Activated CD4-positive, CD25-positive, alpha-beta regulatory T cell treated with anti-CD3 and anti-CD28 coated beads, Interleukin-2, amount 50 U/mL, for 72 hours (primary cell): Measurements from ENCODE around the gene TNIK.

ENCODE experiments used
- DNase-seq: peaks from one replicate; pipeline ENCODE4 v3.0.0; 2021

The TNIK gene

DNA sequence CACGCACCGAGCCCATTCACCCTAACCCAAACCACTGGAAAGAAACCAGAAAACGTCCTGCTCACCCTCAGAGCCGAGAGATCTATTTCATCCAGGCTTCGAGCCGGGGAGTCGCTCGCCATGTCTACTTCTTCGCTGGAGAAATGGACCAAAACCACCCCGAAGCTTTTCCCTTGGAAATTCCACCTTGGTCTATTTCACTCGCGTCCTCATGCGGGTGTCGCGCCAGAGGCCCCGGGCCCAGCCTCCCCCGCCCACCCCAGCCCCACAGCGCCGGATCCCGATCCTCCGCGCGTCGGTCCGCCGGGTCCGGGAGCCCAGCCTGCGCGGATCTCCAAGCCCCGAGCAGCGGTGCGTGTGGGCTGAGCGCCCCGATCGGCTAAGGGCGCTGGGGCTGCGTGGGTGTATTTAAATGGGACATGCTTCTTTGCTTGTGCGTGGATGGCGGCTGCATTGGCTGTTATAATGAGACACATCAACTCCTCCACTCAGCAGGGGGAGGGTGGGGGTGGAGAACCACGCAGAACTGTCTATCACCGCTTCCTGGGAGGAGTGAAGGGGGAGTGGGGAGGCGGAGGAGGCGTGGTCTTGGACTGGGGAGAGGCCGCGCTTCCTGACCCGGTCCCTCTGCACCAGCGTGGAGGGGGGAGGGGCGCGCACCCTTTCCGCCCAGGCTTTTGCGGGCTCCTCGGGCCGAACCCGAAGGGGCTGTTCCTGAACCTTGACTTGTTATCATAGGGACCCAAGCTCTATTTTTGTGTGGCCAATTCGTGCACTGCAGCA lies at the start of gene TNIK:
Gene TNIK, minus strand, starts transcription at position 464 of the 783 bp plus-strand sequence. Its CDS starts 342 bp downstream, at position 122.
- peak; percentile 90 for DNase-seq

DNA sequence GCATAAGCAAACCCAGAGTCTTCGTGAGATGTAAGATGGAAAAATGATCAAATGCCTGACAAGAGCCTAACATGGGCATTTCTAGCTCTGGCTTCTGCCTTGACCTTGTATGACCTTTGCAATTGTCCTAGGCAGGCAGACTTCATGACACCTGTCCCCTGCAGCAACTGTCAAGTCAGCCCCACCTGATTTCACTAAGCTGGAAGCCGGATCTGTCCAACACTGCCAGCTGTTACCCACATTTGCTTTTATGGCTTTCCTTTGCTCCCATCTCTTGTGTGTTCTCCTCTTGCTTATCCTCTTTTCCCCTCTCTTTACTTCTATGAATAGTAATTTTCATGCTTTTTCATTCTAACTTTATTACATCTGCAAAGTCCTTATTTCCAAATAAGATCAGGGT lies 48.5 kb upstream of the TNIK start:
- no peak for DNase-seq

DNA sequence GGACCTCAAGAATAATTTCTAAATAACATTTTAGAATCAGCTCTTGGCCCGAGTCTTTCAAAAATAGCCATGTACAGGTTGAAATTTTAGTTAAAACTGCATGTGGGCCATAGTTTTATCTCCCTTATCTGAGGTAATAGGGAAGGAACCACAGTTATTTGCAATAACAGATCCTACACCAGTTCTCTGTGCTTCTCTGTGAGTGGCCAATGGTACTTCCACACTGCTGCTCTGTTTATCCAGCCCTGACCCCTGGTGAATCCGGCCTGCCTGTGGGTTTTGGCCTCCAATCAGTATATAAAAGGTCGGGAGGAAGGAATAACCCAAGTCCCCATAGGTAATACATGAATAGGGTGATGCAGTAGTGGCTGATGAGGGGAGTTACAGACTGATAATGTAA lies 48.0 kb upstream of the TNIK start:
- DNase-seq: no peak

DNA sequence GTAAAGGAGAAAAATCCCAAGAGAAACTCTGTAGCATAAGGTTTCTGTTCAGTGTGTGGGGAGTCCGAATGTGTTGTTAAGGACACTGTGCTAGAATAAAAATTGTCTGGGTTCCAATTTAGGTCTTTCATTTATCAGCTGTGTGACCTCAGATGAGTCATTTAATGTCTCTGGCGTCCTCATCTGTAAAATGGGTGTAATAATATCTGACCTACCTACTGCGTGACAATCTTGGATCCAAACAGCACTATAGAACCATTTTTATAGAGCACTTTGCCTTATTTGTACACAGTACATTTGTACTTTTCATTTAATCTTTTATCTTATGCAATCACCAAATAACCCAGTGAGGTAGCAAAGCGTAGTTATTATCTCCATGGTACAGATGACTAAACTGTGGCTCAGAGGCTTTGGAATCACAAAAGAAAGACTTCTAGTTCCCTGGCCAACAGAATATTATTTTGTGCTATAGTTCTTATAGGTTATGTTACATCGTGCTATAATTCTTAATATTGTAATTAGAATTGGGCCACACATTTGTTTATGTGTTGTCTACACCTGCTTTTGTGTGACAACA lies 46.6 kb upstream of the TNIK start:
- DNase-seq: no peak

DNA sequence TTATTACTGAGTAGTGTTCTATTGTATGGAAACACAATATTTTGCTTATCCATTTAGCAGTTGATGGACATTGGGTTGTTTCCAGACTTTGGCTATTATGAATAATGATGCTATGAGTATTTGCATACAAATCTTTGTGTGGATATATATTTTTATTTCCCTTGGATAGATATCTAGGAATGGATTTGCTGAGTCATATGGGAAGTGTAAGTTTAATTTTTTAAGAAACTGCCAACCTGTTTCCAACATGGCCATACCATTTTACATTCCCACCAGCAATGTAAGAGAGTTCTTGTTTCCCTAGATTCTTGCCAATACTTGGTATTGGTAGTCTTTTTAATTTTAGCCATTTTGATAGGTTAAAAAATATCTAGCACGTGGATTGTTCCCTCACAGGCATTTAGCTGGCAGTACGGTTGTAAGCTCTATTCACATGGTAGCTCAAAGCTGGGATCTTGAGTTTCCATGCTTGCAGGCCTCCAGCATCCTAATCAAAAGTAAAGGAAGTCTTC lies 45.7 kb upstream of the TNIK start:
- no peak for DNase-seq

DNA sequence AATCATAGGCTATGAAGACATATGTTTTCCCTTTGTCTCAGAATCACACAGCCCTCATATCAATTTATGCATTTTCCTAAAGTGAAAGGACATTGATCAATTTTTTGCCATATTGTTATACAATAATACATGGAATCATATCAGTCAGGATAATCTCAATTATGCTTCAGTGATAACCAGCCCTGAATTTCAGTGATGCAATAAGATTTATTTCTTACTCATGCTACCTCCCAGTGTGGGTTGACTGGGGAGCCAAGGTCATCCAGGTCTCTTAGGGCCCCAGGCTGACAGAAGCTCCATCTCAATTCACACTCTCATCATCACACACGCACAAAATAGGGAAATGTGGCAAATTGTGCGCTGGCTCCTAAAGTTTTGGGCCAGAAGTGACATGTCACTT lies 44.2 kb upstream of the TNIK start:
- DNase-seq: no peak

DNA sequence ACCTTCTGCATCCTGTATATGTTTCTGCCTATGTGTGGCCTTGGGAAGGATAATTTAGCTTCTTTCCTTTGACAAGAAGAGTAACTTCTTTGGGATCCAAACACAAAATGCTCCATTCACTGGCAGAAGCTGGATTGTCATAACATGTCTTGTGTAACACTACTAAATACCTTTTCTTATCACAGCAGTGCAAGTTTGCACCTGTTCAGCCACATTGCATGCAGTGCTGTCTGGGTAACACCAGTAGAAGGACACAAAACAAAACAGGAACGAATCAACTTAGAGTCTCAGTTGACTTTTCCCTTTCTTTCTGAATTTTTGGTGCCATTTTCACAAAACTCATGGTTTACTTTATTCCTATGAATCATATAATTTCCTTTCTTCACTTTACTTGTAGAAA lies 43.6 kb upstream of the TNIK start:
- no peak for DNase-seq

DNA sequence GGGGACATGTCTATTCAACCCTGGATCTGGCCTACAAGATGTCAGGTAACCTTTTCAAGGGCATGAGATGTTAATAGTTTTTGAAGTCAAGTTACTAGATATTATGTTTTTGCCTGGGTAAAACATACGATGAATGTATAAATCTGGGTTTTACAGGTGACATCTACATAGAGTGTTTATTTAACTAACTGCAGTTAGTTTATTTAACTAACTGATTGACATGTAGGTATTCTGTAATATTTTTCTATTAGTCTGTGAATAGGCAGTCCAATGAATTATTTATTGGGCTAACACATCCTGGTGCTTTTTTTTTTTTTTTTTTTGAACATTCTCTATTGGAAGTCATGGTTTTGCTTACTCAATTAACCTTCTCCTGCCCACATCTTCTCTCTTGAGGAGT lies 38.7 kb upstream of the TNIK start:
- DNase-seq: no peak

DNA sequence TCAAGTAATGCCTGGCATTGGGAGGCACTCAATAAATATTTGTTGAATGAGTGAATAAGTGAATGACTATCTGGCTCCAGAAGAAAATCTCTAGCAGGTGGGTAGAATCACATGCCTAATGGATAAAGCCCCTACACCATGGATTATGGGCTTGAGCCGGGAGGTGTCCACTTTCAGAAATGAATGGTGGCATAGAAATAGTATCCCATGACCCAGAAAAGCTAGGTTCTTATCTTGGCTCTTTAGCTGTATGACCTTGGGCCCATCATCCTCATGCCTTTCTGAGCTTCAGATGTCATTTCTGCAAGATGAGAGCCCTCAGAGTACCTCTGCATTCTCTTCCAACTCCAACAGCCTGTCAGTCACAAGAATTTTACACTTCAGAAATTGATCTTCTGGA lies 37.3 kb upstream of the TNIK start:
- DNase-seq: no peak

DNA sequence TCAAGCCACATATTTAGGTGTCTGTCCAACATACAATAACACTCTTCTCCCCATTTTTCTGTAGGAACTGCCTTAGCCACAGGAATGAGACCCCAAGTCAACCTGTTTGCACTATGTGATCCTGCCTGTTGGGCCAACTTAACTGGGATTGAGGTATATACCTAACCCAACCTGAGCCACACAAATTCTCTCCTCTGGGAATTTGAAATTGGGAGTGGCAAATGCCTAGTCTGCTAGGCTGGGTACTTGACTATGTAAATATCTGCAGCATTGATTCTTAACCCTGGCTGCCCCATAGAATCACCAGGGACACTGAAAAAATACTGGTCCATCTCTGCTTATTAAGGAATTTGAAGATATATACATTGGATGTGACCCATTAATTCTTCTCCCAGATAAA lies 35.2 kb upstream of the TNIK start:
- DNase-seq: no peak

DNA sequence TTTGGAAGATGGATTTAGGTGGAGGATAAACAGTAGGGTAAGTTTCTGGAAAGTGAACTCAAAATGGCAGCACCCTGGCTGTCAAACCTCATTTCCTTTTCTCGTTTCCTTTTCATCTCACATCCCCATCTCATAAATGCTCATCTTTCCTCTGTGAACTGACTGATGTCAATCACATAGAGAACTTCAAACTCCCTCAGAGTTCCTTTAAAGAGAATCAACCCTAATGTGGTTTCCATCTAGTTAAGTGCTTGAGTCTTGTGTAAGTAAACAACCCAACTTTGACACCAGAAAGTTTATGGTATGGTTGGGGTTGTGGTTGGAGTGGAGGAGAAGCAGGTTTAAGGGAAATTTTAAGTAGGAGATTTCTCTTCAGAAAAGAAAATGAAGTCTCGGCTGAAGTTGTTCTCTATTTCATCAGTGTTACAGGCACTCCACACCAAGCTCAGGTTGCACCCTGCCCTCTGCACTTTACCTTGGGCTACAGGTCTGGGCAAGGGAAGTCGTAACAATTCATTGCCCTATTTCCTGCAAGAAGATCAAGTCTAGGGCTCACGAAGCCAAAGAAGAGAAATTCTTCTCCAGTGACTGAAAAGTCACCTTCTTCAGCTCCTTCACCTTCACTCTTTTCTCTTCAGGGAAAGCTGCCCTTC lies 34.4 kb upstream of the TNIK start:
- no peak for DNase-seq

DNA sequence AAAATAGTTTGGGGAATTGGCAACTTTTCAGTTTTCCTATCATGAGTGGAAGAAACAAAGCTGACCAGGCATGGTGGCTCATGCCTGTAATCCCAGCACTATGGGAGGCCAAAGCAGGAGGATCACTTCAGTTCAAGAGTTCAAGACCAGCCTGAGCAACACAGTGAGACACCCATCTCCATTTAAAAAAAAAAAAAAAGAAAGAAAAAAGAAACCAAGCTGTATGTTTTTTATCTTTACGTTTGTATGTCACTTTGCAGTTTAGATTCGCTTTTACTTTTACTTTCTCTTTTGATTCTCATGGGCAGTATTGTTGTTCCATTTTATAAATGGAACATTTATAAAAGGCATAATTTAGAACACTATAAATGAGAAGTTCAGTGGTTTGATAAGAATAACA lies 31.2 kb upstream of the TNIK start:
- no peak for DNase-seq

DNA sequence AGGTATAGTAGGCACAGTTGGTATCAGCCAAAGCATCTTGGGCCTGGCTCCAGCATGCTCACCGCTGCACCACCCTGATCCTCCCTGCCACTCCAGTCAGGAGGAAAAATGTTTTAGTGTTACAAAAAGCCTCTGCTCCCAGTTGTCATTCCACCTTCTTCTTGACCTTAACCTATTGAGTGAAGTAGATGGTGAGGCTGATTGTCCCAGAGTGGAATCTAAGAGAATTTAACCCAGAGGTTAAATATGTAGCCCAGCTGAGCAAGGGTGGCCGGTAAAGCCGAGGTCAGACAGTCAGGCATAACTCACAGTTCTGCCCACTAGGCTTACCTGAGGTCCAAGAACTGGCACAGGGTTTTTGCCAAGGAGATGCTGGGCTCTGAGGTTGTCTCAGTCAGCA lies 30.7 kb upstream of the TNIK start:
- DNase-seq: no peak

DNA sequence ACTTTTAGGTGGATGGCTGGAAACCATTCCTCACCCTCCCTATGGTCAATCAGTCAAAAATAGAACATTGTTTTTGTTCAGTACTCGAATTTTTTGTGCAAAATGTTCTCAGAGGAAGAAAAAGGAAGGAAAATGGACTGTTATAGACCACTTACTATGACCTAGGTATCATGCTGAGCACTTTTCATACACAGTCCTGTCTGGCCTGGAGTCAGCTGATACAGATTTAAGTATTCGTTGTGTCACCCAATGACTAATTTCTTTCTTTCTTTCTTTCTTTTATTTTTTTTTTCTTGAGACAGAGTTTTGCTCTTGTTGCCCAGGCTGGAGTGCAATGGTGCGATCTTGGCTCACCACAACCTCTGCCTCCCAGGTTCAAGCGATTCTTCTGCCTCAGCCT lies 29.1 kb upstream of the TNIK start:
- no peak for DNase-seq

DNA sequence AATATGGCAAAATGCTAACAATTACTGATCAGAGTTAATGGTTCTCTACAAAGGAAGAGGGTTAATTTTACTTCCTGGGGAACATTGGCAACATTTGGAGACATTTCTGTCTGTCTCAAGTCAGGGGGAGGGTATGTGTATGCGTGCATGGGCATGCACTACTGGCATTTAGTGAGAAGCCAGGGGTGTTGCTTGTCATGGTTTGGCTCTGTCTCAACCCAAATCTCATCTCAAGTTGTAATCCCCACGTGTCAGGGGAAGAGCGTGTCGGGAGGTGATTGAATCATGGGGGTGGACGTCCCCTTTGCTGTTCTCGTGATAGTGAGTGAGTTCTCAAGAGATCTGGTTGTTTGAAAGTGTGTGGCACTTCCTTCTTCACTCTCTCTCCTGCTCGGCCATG lies 28.3 kb upstream of the TNIK start:
- no peak for DNase-seq

DNA sequence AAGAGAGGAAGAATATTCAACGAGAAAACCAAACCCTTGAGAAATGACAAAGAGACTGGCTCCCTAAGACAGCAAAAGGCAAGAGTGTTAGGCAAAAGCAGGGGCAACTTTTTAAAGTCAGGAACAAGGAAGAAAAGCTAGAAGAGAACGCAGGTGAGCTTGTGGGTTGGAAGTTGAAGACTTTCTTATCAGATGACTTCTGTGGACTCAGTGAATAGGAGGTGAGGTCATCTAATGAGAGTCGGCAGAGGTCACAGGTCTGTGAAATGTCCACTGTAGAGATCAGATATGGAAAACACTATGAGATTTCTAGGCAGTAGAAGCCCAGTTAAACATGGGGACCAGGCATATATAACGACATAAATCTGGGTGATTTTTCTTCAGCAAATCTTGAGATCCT lies 27.2 kb upstream of the TNIK start:
- DNase-seq: no peak

DNA sequence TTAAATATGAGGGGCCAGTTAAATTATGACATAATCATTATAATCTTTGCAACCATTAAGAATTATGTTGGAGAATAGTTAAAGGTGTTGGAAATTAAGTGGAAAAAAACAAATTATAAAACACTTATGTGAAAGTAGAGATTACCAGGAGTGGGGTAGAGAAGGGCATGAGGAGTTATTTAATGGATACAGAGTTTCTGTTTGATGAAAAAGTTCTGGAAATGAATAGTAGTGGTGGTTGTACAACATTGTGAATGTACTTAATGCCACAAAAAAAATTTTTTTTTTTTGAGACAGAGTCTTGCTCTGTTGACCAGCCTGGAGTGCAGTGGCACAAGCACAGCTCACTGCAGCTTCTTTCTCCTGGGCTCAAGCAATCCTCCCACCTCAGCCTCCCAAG lies 25.1 kb upstream of the TNIK start:
- no peak for DNase-seq

DNA sequence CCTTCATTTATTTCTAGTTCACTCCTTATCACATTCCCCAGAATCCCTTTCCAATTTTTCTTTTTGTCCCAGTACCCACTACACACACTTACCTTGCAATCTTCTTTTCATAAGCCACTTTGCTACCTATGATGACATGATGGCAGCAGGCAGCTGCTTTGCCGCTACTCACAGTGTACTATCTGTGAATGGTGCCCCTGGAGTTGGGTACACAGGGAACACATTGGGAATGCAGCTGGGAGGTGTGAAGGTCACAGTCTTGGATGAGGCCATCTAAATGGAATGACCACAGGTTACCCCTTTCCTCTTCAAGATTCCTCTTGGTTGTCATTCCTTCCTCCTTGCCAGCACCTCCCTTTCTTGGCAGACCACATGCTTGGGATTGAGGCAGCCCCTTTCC lies 20.8 kb upstream of the TNIK start:
- no peak for DNase-seq

DNA sequence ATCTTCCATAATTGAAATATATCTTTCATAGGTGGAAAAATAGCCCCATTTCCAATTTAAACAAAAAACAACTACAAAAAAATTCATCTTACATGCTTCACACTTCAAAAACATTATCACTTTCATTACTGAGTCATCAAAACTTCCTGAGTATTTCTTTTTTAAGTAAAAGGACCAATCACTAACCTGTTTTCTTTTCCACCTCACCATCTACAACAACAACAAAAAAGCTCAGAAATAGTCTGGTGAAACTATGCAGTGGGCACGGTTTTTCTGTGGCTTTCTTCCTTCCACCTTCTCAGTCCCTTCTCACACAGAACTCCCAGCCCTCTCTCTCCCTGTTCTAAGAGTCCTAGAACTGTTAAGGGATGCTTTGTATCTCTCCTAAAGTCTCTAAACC lies 20.3 kb upstream of the TNIK start:
- DNase-seq: no peak

DNA sequence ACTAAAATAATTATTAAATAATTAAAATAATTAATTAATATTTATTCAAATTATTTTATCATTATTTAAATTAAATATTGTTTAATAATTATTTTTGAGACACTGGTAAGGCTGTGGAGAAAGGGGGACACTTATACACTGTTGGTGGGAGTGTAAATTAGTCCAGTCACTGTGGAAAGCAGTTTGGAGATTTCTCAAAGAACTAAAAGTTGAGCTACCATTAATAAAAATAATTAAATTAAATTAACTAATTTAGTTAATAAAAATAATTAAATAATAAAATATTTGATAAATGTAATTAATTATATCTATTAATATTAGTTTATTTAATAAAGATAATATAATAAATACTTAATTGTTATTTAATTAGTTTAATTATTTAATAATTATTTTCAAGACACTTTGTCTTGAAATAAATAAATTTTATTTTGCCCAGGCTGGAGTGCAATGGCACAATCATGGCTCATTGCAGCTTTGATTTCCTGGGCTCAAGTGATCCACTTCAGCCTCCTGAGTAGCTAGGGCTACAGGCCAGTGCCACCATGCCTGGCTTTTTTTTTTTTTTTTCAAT lies 16.4 kb upstream of the TNIK start:
- DNase-seq: no peak

DNA sequence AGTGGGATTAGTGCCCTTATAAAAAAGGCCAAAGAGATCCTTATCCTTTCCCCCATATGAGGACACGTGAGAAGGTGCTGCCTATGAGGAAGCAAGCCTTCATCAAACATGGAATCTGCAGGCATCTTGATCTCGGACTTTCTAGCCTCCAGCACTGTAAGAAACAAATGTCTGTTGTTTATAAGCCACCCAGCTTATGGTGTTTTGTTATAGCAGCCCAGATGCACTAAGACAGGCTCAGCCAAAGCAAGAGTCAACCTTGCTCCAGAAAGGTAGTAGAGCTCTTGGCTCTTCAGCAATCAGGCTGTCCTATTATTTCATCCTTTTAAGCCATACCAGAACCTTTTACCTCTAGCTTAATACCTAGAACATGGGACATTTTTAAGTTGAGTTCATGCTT lies 12.3 kb upstream of the TNIK start:
- DNase-seq: no peak

DNA sequence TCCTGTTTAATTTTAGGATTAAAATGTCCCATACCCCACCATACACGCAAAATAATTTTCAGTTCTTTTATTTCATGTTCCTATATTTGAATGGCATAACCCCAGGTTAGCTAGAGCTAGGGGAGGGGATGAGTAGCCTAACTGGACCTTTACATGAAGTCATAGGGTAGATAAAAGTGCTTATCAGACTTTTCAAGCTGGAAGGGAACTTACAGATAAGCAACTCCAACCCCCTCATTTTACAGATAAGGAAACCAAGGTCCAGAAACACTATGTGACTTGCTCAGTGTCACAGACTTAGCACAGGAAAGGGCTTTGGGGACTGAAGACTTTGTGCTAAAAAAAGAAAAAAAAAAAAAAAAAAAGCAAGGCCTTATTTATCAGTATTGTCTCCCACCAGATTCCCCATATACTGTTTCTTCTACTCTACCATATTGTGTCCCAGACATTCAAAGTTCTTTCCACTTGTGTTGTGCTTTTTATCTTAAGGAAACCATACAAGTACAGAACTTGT lies 10.6 kb upstream of the TNIK start:
- no peak for DNase-seq

DNA sequence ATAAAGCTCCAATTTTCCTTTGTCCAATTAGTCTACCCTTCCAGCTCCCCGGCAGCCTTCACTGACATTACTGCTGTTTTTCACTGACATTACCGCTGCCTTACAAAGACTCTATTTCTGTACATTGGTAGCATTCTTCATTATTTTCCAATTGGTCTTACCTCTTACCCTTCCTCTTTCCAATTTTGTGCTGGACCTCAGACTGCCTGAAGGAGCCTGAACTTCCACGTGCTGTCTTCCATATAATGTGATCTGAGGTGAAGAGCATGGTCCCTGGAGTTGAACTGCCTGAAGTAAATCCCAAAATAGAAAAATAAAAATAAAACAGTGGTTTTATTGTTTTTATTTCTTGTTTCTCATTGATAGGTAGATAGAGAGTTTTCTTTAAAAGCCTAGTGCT lies 9.2 kb upstream of the TNIK start:
- no peak for DNase-seq
